Astrocyte (in vitro differentiated cells and primary cell): ENCODE results near the gene IER5. TPM values are rescaled to one million over a fixed set of nuclear protein-coding genes. Genes with fewer than 3 reads are reported as not detected.
A peak's percentile ranks its signal among the peaks of the same experiment; 100 is the strongest.

Experiments
- DNase-seq: peaks from one replicate; pipeline ENCODE4 v3.0.0-alpha.2; 2010; ENCODE audit warnings: low read depth
- FAIRE-seq: peaks from 2 replicates; lab custom pipeline; 2011; peaks lifted over from hg19 to GRCh38; lab: Jason Lieb, UNC
- H2AFZ ChIP-seq: 2 replicates; pipeline ENCODE4 v1.6.0; 2012; ENCODE audit warnings: low read depth, low read length, inconsistent platforms
- H3K27ac ChIP-seq: 2 replicates; pipeline ENCODE4 v1.5.1; 2011; ENCODE audit warnings: low read depth, low read length, inconsistent platforms
- H3K27me3 ChIP-seq: 2 replicates; pipeline ENCODE4 v1.6.0; 2011; ENCODE audit warnings: low read length, inconsistent platforms; ENCODE audit not compliant: insufficient read depth
- H3K36me3 ChIP-seq: 2 replicates; pipeline ENCODE4 v1.5.1; 2011; ENCODE audit warnings: low read length, inconsistent platforms; ENCODE audit not compliant: insufficient read depth
- H3K4me1 ChIP-seq: 2 replicates; pipeline ENCODE4 v1.5.1; 2011; ENCODE audit warnings: low read length, inconsistent platforms; ENCODE audit not compliant: insufficient read depth
- H3K4me2 ChIP-seq: 2 replicates; pipeline ENCODE4 v1.6.0; 2012; ENCODE audit warnings: low read length, inconsistent platforms
- H3K4me3 ChIP-seq: 2 replicates; pipeline ENCODE4 v1.5.1; 2011; ENCODE audit warnings: low read depth, mild to moderate bottlenecking, low read length, inconsistent platforms; ENCODE audit not compliant: insufficient read depth
- H3K79me2 ChIP-seq: 2 replicates; pipeline ENCODE4 v1.6.0; 2012; ENCODE audit warnings: mild to moderate bottlenecking, low read length, inconsistent platforms; ENCODE audit not compliant: insufficient read depth
- H3K9ac ChIP-seq: 2 replicates; pipeline ENCODE4 v1.6.0; 2012; ENCODE audit warnings: mild to moderate bottlenecking, low read length, inconsistent platforms
- H3K9me3 ChIP-seq: 2 replicates; pipeline ENCODE4 v1.5.1; 2012; ENCODE audit warnings: low read depth, mild to moderate bottlenecking, low read length, inconsistent platforms; ENCODE audit not compliant: insufficient read depth
- H4K20me1 ChIP-seq: 2 replicates; pipeline ENCODE4 v1.6.0; 2012; ENCODE audit warnings: low read length, inconsistent platforms; ENCODE audit not compliant: insufficient read depth
- H3K27ac Mint-ChIP-seq: one replicate; pipeline ENCODE4 v1.8.0; 2021; ENCODE audit warnings: mild to moderate bottlenecking, mixed read lengths; ENCODE audit not compliant: unreplicated experiment
- H3K27me3 Mint-ChIP-seq: one replicate; pipeline ENCODE4 v1.8.0; 2021; ENCODE audit warnings: low read depth, mixed read lengths; ENCODE audit not compliant: unreplicated experiment
- H3K36me3 Mint-ChIP-seq: one replicate; pipeline ENCODE4 v1.8.0; 2021; ENCODE audit warnings: low read depth, mixed read lengths; ENCODE audit not compliant: unreplicated experiment
- H3K4me1 Mint-ChIP-seq: one replicate; pipeline ENCODE4 v1.8.0; 2021; ENCODE audit warnings: low read depth, mixed read lengths; ENCODE audit not compliant: unreplicated experiment
- H3K4me3 Mint-ChIP-seq: one replicate; pipeline ENCODE4 v1.8.0; 2021; ENCODE audit warnings: mild to moderate bottlenecking, moderate library complexity, mixed read lengths; ENCODE audit not compliant: unreplicated experiment
- H3K9me3 Mint-ChIP-seq: one replicate; pipeline ENCODE4 v1.8.0; 2021; ENCODE audit warnings: mild to moderate bottlenecking, mixed read lengths; ENCODE audit not compliant: unreplicated experiment
- EZH2 ChIP-seq: IDR thresholded peaks from 2 replicates; pipeline ENCODE4 v1.6.1; 2012; ENCODE audit warnings: mild to moderate bottlenecking, low read length, inconsistent platforms; ENCODE audit not compliant: insufficient read depth
- total RNA-seq: library from RNA; stranded (reverse); gene quantifications from 2 replicates; pipeline ENCODE4 v1.2.1, GENCODE V29; 2021
- TF ChIP-seq, protein P1 (sequence below): IDR thresholded peaks from 2 replicates; pipeline ENCODE4 v1.5.1; 2011; ENCODE audit warnings: low read depth, mild to moderate bottlenecking, inconsistent platforms, low read length, moderate library complexity; ENCODE audit not compliant: insufficient read depth

The IER5 gene
- total RNA-seq, 1 donor from 2014 or later = 28.3 TPM

DNA sequence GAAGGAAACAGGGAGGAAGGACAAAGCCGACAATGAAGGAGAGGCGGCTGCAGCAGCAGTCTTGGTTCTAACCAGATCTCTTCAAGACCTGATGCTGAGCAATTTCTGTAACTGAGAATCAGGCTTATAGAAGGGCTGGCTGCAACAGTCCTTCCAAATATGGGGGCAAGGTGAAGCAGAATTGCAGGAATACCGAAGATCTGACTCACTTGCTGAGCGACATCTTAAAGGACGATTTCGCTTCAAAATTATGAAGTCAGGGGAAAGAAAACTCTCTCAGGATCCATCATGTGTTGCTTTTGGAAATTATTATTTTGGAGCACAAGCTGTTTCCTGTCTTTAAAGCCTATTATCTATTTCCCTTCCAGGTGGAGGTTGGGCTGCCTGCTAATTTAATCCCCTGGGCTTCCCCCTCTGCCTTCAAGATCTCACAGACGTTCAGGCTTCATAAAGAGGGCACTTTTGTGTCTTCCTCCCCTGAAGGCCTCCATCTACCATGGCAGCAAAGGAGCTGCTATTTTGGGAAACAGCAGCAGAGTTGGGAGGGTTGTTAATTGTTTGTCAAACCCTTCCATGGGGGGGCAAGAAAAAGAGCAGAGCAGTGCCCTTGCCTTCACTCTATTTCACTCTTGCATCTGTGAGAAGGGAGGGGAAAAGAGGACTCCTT is 10.8 kb upstream of the IER5 start:
- Histone ChIP-seq H3K79me2 (no peaks in the 10 kb centered on the region), H3K36me3 (no peaks in the 10 kb centered on the region), H3K4me3 (no peak overlapping the region), H3K4me2 (peak overlapping the region; percentile 49), H2AFZ (peak overlapping the region; percentile 60), H4K20me1 (no peaks in the 10 kb centered on the region), H3K9ac (peak overlapping the region; percentile 71), H3K4me1 (peaks cover 22% of the 10 kb centered on the region), H3K9me3 (no peaks in the 10 kb centered on the region), H3K27ac (peak overlapping the region; percentile 83), H3K27me3 (no peaks in the 10 kb centered on the region)
- H3K36me3 Mint-ChIP-seq = no peaks in the 10 kb centered on the region
- DNase-seq (peak; percentile 69), FAIRE-seq (no peak)
- H3K4me3 Mint-ChIP-seq = peak overlapping the region; percentile 69
- no peaks in the 10 kb centered on the region for H3K27me3 Mint-ChIP-seq
- peak overlapping the region; percentile 95 for H3K27ac Mint-ChIP-seq
- no peaks in the 10 kb centered on the region for H3K9me3 Mint-ChIP-seq
- TF ChIP-seq EZH2 = no peak
- TF ChIP-seq, protein P1, sequence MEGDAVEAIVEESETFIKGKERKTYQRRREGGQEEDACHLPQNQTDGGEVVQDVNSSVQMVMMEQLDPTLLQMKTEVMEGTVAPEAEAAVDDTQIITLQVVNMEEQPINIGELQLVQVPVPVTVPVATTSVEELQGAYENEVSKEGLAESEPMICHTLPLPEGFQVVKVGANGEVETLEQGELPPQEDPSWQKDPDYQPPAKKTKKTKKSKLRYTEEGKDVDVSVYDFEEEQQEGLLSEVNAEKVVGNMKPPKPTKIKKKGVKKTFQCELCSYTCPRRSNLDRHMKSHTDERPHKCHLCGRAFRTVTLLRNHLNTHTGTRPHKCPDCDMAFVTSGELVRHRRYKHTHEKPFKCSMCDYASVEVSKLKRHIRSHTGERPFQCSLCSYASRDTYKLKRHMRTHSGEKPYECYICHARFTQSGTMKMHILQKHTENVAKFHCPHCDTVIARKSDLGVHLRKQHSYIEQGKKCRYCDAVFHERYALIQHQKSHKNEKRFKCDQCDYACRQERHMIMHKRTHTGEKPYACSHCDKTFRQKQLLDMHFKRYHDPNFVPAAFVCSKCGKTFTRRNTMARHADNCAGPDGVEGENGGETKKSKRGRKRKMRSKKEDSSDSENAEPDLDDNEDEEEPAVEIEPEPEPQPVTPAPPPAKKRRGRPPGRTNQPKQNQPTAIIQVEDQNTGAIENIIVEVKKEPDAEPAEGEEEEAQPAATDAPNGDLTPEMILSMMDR = no peak
- H3K4me1 Mint-ChIP-seq = peaks cover 27% of the 10 kb centered on the region

GRCh38 chr1:181079382-181079781 is 9.1 kb upstream of the IER5 start:
- DNase-seq (no peak), FAIRE-seq (no peak)
- H3K36me3 ChIP-seq = no peaks in the 10 kb centered on the region
- peak overlapping the region; percentile 49 for H3K4me2 ChIP-seq
- H2AFZ ChIP-seq = no peak overlapping the region
- H4K20me1 ChIP-seq = no peaks in the 10 kb centered on the region
- H3K9me3 ChIP-seq = no peaks in the 10 kb centered on the region
- H3K9ac ChIP-seq = no peak overlapping the region
- H3K4me3 ChIP-seq = no peak overlapping the region
- H3K27me3 Mint-ChIP-seq = no peaks in the 10 kb centered on the region
- H3K27ac ChIP-seq = peak overlapping the region; percentile 83
- H3K9me3 Mint-ChIP-seq = no peaks in the 10 kb centered on the region
- peaks cover 28% of the 10 kb centered on the region for H3K4me1 Mint-ChIP-seq
- H3K79me2 ChIP-seq = no peaks in the 10 kb centered on the region
- peaks cover 22% of the 10 kb centered on the region for H3K4me1 ChIP-seq
- no peaks in the 10 kb centered on the region for H3K27me3 ChIP-seq
- H3K4me3 Mint-ChIP-seq = no peak overlapping the region
- H3K36me3 Mint-ChIP-seq = no peaks in the 10 kb centered on the region
- no peak overlapping the region for H3K27ac Mint-ChIP-seq
- TF ChIP-seq EZH2 = no peak
- TF ChIP-seq, protein P1 = no peak

GRCh38 chr1:181079920-181080319 is 8.6 kb upstream of the IER5 start:
- Histone ChIP-seq H4K20me1 (no peaks in the 10 kb centered on the region), H3K79me2 (no peaks in the 10 kb centered on the region), H3K4me1 (peaks cover 22% of the 10 kb centered on the region), H3K27ac (no peak overlapping the region), H3K4me3 (no peak overlapping the region), H2AFZ (no peak overlapping the region), H3K9ac (no peak overlapping the region), H3K9me3 (no peaks in the 10 kb centered on the region), H3K27me3 (no peaks in the 10 kb centered on the region), H3K4me2 (no peak overlapping the region), H3K36me3 (no peaks in the 10 kb centered on the region)
- H3K4me1 Mint-ChIP-seq = peaks cover 30% of the 10 kb centered on the region
- no peak overlapping the region for H3K27ac Mint-ChIP-seq
- H3K9me3 Mint-ChIP-seq = no peaks in the 10 kb centered on the region
- FAIRE-seq (no peak), DNase-seq (no peak)
- H3K36me3 Mint-ChIP-seq = no peaks in the 10 kb centered on the region
- no peak for TF ChIP-seq EZH2
- TF ChIP-seq, protein P1 = no peak
- H3K27me3 Mint-ChIP-seq = no peaks in the 10 kb centered on the region
- H3K4me3 Mint-ChIP-seq = no peak overlapping the region
